ENCODE results near the gene ZNF784.

DNA sequence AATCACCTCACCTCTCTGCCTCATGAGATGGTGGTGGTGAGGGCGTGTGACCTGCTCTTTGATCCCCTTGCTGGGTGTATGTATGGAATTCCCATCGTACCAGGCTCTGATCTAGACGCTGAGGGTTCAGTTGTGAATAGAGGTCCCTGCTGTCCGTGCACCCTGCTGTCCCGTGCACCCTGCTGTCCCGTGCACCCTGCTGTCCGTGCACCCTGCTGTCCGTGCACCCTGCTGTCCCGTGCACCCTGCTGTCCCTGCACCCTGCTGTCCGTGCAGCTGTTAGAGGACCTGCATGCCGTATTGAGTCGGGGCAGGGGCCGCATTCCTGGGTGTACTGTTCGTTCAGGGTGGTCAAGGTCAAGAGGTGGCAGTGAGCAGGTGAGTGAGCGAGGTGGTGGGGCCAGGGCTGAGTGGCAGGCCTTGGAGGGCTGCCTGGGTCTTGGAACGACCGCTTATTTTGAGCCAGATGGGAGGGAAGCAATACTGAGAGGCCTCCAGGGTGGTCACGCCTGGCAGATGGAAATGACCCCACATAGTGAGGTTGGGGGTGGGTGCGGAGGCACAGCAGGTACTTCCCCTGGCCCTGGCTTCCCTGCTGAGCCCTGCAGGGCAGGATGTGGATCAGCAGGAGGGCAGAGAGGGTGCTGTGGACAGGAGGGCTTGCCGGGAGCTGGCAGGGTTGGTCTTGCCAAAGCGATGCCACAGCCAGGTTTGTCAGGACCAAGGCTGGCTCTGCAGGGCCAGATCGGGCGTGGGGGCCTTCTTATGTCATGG lies 46.1 kb upstream of the ZNF784 start:
- TF ChIP-seq EZH2 (optimal IDR thresholded peaks at IDR 0.05; ENCODE audit: low read depth, low read length) (no peak), EZH2phosphoT487 (IDR thresholded peaks at IDR 0.05; ENCODE audit: low read length) (no peak)
- TF ChIP-seq, protein P1, sequence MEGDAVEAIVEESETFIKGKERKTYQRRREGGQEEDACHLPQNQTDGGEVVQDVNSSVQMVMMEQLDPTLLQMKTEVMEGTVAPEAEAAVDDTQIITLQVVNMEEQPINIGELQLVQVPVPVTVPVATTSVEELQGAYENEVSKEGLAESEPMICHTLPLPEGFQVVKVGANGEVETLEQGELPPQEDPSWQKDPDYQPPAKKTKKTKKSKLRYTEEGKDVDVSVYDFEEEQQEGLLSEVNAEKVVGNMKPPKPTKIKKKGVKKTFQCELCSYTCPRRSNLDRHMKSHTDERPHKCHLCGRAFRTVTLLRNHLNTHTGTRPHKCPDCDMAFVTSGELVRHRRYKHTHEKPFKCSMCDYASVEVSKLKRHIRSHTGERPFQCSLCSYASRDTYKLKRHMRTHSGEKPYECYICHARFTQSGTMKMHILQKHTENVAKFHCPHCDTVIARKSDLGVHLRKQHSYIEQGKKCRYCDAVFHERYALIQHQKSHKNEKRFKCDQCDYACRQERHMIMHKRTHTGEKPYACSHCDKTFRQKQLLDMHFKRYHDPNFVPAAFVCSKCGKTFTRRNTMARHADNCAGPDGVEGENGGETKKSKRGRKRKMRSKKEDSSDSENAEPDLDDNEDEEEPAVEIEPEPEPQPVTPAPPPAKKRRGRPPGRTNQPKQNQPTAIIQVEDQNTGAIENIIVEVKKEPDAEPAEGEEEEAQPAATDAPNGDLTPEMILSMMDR (IDR thresholded peaks at IDR 0.05; ENCODE audit: low read length), result no peak
